HCT116 (cell line): ENCODE measurements around the gene COQ10A. TPM values are rescaled to one million over a fixed set of nuclear protein-coding genes. Genes with fewer than 3 reads are reported as not detected.

Experiments
- ATAC-seq: fragments of 200-7000 bp; cut with Tn5 transposase; 2 replicates; pipeline ENCODE4 v1.9.1; 2020; ENCODE audit warnings: mild to moderate bottlenecking, moderate library complexity
- BruUV-seq: library from RNA; stranded (reverse); fragments of 400-500 nt; replicated peaks from 2 replicates; lab custom pipeline; 2021; lab: Mats Ljungman, UMichigan
- CTCF ChIA-PET: fragments of 300-600 bp; sonication (Branson Sonifier 250); formaldehyde crosslinking; loops from one replicate; lab custom pipeline; 2021; ENCODE audit warnings: antibody characterized with exemption; lab: Charles Lee
- POLR2A ChIA-PET: fragments of 300-600, 350-600 bp; sonication (Branson Sonifier 250); formaldehyde crosslinking; loops from one replicate; lab custom pipeline; 2021; ENCODE audit warnings: antibody characterized with exemption; lab: Charles Lee
- RAD21 ChIA-PET, 2 experiments: fragments of 300-600 bp; sonication (Branson Sonifier 250); formaldehyde crosslinking; loops; one replicate each; lab custom pipeline; 2023; ENCODE audit warnings: low total read pairs in 2 of 2; ENCODE audit not compliant: uncharacterized antibody in 2 of 2, unreplicated experiment in 2 of 2, low non-redundant PET in 1 of 2; lab: Charles Lee
- DNase-seq: peaks from one replicate; pipeline ENCODE4 v3.0.0-alpha.2; 2010; ENCODE audit warnings: low read depth, low spot score
- H2AFZ ChIP-seq: fragments of 200-600 bp; shearing (Covaris generic), sonication (generic); 2 replicates; pipeline ENCODE4 v1.6.1; 2017; ENCODE audit warnings: low read depth, mixed run types, mixed read lengths, antibody characterized with exemption, low read length; ENCODE audit not compliant: poor library complexity, severe bottlenecking
- H3K27ac ChIP-seq: 2 replicates; pipeline ENCODE4 v1.5.1; 2012; ENCODE audit warnings: low read depth, low read length
- H3K27me3 ChIP-seq: fragments of 200-600 bp; sonication (generic); 2 replicates; pipeline ENCODE4 v1.6.1; 2016; ENCODE audit warnings: mixed run types, low read length, mixed read lengths; ENCODE audit not compliant: insufficient read depth
- H3K36me3 ChIP-seq, 2 experiments: fragments of 200-500 bp in 1 of 2; fragments of 200-600 bp in 1 of 2; sonication (Bioruptor generic) in 1 of 2; sonication (generic) in 1 of 2; 2 replicates each; pipeline versions ENCODE4 v1.5.1 to v1.6.1; 2014 to 2016; ENCODE audit warnings: low read length in 2 of 2, inconsistent platforms in 1 of 2, mixed read lengths in 1 of 2, mixed run types in 1 of 2; ENCODE audit not compliant: insufficient read depth in 2 of 2, control insufficient read depth in 1 of 2
- H3K4me1 ChIP-seq, 2 experiments: fragments of 200-600 bp in 1 of 2; sonication (generic) in 1 of 2; 2 replicates each; pipeline versions ENCODE4 v1.5.1 to v1.6.1; 2012 to 2017; ENCODE audit warnings: low read length in 2 of 2, inconsistent platforms in 1 of 2, mild to moderate bottlenecking in 1 of 2, mixed read lengths in 1 of 2, mixed run types in 1 of 2, moderate library complexity in 1 of 2; ENCODE audit not compliant: insufficient read depth in 2 of 2, control insufficient read depth in 1 of 2
- H3K4me2 ChIP-seq: fragments of 200-600 bp; sonication (generic); 2 replicates; pipeline ENCODE4 v1.6.1; 2017; ENCODE audit warnings: mixed run types, low read length, mixed read lengths
- H3K4me3 ChIP-seq, 2 experiments: fragments of 200-600 bp in 1 of 2; sonication (generic) in 1 of 2; replicated peaks in 1 of 2; 2 replicates each; pipeline ENCODE4 v1.5.1; 2011 to 2016; ENCODE audit warnings: low read length in 2 of 2, control low read depth in 1 of 2, low read depth in 1 of 2, mild to moderate bottlenecking in 1 of 2, mixed read lengths in 1 of 2, mixed run types in 1 of 2
- H3K79me2 ChIP-seq: fragments of 200-600 bp; sonication (generic); 2 replicates; pipeline ENCODE4 v1.6.1; 2017; ENCODE audit warnings: mild to moderate bottlenecking, mixed run types, low read length, moderate library complexity, mixed read lengths; ENCODE audit not compliant: insufficient read depth
- H3K9ac ChIP-seq: fragments of 200-600 bp; sonication (generic); 2 replicates; pipeline ENCODE4 v1.6.1; 2016; ENCODE audit warnings: low read length, mixed read lengths
- H3K9me2 ChIP-seq: fragments of 200-600 bp; sonication (generic), shearing (Covaris generic); 2 replicates; pipeline ENCODE4 v1.6.1; 2017; ENCODE audit warnings: mixed run types, mild to moderate bottlenecking, moderate library complexity; ENCODE audit not compliant: insufficient read depth
- H3K9me3 ChIP-seq, 2 experiments: fragments of 200-500 bp in 1 of 2; fragments of 200-600 bp in 1 of 2; sonication (Bioruptor generic) in 1 of 2; sonication (generic) in 1 of 2; 2 replicates each; pipeline ENCODE4 v1.6.1; 2014 to 2017; ENCODE audit warnings: low read length in 2 of 2, mixed read lengths in 2 of 2, inconsistent platforms in 1 of 2, low read depth in 1 of 2, mild to moderate bottlenecking in 1 of 2, mixed run types in 1 of 2, moderate library complexity in 1 of 2; ENCODE audit not compliant: control insufficient read depth in 1 of 2, insufficient read depth in 1 of 2
- H4K20me1 ChIP-seq: fragments of 200-600 bp; sonication (generic), shearing (Covaris generic); 2 replicates; pipeline ENCODE4 v1.6.1; 2017; ENCODE audit warnings: mixed run types, mild to moderate bottlenecking, moderate library complexity; ENCODE audit not compliant: insufficient read depth
- ELF1 ChIP-seq: IDR thresholded peaks from 2 replicates; pipeline ENCODE4 v1.6.1; 2012; ENCODE audit warnings: low read depth, borderline replicate concordance
- EZH2 ChIP-seq: fragments of 200-600 bp; sonication (generic); IDR thresholded peaks from 2 replicates; pipeline ENCODE4 v1.6.1; 2017; ENCODE audit warnings: antibody characterized with exemption, mixed run types
- EZH2phosphoT487 ChIP-seq: fragments of 200-600 bp; IDR thresholded peaks from 2 replicates; pipeline ENCODE4 v1.6.1; 2018; ENCODE audit warnings: antibody characterized with exemption, borderline replicate concordance
- MAX ChIP-seq: IDR thresholded peaks from 2 replicates; pipeline ENCODE4 v1.6.1; 2012
- POLR2A ChIP-seq: IDR thresholded peaks from 2 replicates; pipeline ENCODE4 v1.7.0; 2011; ENCODE audit warnings: borderline replicate concordance; ENCODE audit not compliant: insufficient read depth, insufficient read length; ENCODE audit errors: extremely low read depth
- SP1 ChIP-seq: IDR thresholded peaks from 2 replicates; pipeline ENCODE4 v1.6.1; 2012; ENCODE audit warnings: low read depth
- SRF ChIP-seq: IDR thresholded peaks from 2 replicates; pipeline ENCODE4 v1.6.1; 2012; ENCODE audit warnings: low read depth
- YY1 ChIP-seq: IDR thresholded peaks from 2 replicates; pipeline ENCODE4 v1.6.1; 2011; ENCODE audit warnings: low read length, low read depth, moderate library complexity, mild to moderate bottlenecking; ENCODE audit not compliant: insufficient replicate concordance; ENCODE audit errors: extremely low read depth
- ZFX ChIP-seq: fragments of 450-650 bp; IDR thresholded peaks from 2 replicates; pipeline ENCODE4 v1.6.1; 2017
- intact Hi-C: fragments of 100-400 bp; cut with micrococcal nuclease; formaldehyde crosslinking; loops from 2 replicates; pipeline ENCODE4 v1.10.0; 2022
- total RNA-seq: library from RNA; stranded (reverse); gene quantifications from one replicate; pipeline ENCODE4 v1.2.1, GENCODE V29; 2021; ENCODE audit not compliant: unreplicated experiment
- TF ChIP-seq, protein P1 (sequence below): IDR thresholded peaks from 2 replicates; pipeline ENCODE4 v1.6.1; 2011; ENCODE audit warnings: mild to moderate bottlenecking, low read length, moderate library complexity; ENCODE audit not compliant: insufficient replicate concordance; ENCODE audit errors: extremely low read depth
- TF ChIP-seq, protein P2 (sequence below): IDR thresholded peaks from 2 replicates; pipeline ENCODE4 v1.6.1; 2012; ENCODE audit warnings: low read depth

COQ10A gene
- total RNA-seq, 1 experiment from 2014 or later, result 11.7 TPM

- BruUV-seq, result no TSS peak
- ChIA-PET POLR2A (no interaction called here), CTCF (interaction anchor here (1.2 kb wide), 1 partner anchor 157 kb away, joined by 3 read pairs; no protein-coding TSS in a partner anchor), RAD21 (no interaction called here)
- H3K79me2 ChIP-seq, result 0 out of 2 replicates have a peak, but pooled peaks cover 7% of the 10 kb centered on the region
- no peak overlapping the region for H3K4me2 ChIP-seq
- H3K27ac ChIP-seq, result no peak overlapping the region
- no peaks in the 10 kb centered on the region for H3K9me3 ChIP-seq
- intact Hi-C loops, result no loop called here
- no peak overlapping the region for H2AFZ ChIP-seq
- H3K4me1 ChIP-seq, result peaks cover 5 to 6% of the 10 kb centered on the region in 2 experiments; a peak in 2 of 4 replicates
- no peaks in the 10 kb centered on the region for H3K27me3 ChIP-seq
- H3K36me3 ChIP-seq, result peaks cover 20 to 21% of the 10 kb centered on the region in 2 experiments; a peak in 3 of 4 replicates
- H3K9ac ChIP-seq, result no peak overlapping the region
- ATAC-seq (no peak), DNase-seq (no peak)
- TF ChIP-seq, protein P1, sequence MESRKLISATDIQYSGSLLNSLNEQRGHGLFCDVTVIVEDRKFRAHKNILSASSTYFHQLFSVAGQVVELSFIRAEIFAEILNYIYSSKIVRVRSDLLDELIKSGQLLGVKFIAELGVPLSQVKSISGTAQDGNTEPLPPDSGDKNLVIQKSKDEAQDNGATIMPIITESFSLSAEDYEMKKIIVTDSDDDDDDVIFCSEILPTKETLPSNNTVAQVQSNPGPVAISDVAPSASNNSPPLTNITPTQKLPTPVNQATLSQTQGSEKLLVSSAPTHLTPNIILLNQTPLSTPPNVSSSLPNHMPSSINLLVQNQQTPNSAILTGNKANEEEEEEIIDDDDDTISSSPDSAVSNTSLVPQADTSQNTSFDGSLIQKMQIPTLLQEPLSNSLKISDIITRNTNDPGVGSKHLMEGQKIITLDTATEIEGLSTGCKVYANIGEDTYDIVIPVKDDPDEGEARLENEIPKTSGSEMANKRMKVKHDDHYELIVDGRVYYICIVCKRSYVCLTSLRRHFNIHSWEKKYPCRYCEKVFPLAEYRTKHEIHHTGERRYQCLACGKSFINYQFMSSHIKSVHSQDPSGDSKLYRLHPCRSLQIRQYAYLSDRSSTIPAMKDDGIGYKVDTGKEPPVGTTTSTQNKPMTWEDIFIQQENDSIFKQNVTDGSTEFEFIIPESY, result no peak
- TF ChIP-seq MAX, result no peak
- no peak for TF ChIP-seq SP1
- no peak for TF ChIP-seq POLR2A
- TF ChIP-seq EZH2, result no peak
- TF ChIP-seq, protein P2, sequence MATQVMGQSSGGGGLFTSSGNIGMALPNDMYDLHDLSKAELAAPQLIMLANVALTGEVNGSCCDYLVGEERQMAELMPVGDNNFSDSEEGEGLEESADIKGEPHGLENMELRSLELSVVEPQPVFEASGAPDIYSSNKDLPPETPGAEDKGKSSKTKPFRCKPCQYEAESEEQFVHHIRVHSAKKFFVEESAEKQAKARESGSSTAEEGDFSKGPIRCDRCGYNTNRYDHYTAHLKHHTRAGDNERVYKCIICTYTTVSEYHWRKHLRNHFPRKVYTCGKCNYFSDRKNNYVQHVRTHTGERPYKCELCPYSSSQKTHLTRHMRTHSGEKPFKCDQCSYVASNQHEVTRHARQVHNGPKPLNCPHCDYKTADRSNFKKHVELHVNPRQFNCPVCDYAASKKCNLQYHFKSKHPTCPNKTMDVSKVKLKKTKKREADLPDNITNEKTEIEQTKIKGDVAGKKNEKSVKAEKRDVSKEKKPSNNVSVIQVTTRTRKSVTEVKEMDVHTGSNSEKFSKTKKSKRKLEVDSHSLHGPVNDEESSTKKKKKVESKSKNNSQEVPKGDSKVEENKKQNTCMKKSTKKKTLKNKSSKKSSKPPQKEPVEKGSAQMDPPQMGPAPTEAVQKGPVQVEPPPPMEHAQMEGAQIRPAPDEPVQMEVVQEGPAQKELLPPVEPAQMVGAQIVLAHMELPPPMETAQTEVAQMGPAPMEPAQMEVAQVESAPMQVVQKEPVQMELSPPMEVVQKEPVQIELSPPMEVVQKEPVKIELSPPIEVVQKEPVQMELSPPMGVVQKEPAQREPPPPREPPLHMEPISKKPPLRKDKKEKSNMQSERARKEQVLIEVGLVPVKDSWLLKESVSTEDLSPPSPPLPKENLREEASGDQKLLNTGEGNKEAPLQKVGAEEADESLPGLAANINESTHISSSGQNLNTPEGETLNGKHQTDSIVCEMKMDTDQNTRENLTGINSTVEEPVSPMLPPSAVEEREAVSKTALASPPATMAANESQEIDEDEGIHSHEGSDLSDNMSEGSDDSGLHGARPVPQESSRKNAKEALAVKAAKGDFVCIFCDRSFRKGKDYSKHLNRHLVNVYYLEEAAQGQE, result no peak
- no peak for TF ChIP-seq ZFX
- TF ChIP-seq SRF, result no peak
- no peak for TF ChIP-seq ELF1
- TF ChIP-seq YY1, result no peak
- no peak for TF ChIP-seq EZH2phosphoT487
- H3K9me2 ChIP-seq, result no peaks in the 10 kb centered on the region
- H4K20me1 ChIP-seq, result no peaks in the 10 kb centered on the region
- H3K4me3 ChIP-seq, result no peak overlapping the region
Observed at GRCh38 chr12:56307221-56307965, 40.7 kb downstream of the COQ10A start.
